GM19467 (cell line): Measurements from ENCODE around the gene FBXO7.

Source experiments
- ATAC-seq: cut with Tn5 transposase; IDR thresholded peaks from one replicate; pipeline ENCODE4 v1.9.1; 2021; ENCODE audit warnings: mild to moderate bottlenecking, moderate library complexity; ENCODE audit not compliant: unreplicated experiment

The FBXO7 gene

DNA sequence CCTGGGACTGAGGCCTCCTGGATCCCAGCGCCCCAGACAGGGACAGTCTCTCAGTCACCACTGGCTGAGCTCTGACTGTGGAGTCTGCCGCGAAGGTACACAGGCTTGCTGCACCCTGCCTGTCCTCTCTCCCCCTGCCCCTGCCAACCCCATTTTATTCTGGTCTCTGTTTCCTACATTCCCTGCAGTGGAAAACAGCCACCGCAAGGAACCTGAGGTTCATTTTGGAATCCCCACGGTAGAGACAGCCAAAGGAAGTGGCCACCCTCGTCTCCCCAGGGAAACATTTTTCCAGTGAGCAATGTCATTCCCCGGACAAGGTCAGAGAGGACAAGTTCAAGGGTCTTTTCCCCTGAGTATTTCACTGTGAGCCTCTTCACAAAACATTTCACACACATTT is 56.6 kb downstream of the FBXO7 start:
- no peak for ATAC-seq

DNA sequence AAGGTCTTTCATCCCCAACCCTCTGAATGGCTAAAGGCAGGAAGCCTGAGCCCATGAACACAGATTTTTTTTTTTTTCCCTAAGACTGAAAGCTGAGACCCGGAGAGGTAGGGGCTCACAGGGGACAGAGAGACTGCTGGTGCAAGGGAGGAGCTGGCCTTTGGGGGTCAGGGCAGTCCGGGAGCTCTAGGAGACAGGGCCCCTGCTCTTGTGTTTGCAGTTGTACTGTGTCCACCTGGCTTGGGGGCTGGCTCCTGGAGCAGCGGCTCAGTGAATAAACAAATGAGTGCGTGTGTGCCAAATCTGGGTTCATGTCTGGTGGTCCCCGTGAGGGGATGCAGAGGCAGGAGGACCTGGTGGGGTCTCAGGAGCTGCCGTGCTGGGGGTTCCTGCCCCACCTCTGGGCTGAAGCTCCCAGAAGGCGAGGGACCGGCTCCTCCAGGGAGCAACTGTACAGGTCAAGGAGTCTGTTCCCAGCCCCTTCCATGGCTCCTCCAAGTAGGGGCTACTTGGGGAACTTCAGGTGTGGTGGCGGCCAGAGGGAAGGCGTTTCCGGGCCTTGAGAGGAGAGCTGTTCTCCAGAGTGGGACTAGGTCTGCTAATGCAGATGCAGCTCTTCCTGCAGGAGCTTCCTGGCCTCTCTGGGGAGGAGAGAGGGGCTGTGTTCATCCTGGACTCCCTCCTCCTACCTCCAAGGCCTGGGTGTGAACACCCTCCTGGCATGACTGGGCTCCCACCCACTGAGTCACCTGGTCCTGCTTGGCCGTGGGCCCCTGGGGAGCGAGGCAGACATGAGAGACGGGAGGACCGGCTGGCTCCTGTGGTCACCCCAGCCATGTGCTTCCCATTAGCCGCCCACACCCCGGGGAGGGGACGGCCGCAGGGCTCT is 57.6 kb downstream of the FBXO7 start:
- no peak for ATAC-seq

DNA sequence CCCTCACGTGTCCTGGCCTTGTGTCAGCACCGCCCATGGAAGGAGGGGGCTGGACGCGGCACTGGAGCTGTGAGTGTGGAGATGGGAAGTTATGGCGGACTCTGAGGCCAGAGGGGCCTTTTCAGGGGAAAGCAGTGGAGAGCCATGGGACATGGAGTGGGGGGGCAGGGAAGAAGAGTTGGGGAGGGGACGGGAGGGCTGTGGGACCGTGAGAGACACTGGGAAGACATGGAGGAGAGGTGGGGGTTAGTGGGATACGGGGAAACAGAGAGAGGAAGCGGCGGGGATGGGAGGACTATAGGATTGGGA is 58.2 kb downstream of the FBXO7 start:
- no peak for ATAC-seq

DNA sequence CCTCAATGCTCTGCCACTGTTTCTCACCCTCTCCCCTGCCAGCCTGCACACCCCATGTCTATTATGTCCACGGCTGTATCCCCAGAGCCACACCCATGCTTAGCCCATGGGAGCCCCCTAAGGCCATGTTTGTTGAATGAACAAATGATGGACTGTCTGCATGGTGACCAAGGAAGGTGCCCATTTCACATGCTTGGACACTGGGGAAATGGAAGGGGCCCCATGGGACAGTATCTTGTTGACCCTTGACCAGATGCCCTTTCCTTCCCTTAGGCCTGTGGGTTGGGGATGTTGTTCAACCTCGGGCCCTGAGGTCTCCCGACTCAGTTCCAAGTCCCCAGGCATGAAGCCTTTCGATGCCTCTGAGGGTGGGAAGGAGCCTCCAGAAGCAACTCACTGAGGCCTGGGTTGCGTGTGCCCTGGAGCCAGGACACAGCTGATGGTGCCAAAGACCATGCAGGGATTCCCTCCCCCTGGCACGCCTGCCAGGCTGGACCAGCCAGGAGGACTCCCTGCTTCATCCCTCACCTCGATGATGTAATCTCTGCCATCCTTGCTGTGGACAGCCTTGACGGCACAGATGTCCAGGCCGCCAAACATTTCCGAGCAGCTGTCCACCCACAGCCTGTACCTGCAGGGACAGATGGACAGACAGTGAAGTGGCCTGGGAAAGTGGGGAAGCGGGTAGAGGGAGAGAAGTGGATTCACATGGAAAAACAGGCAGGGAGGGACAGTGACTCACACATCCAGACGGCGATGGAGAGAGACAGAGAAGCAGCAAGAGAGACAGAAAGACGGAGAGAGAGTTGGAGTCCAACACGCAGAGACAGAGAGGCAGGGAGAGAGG is 58.9 kb downstream of the FBXO7 start:
- ATAC-seq = no peak

DNA sequence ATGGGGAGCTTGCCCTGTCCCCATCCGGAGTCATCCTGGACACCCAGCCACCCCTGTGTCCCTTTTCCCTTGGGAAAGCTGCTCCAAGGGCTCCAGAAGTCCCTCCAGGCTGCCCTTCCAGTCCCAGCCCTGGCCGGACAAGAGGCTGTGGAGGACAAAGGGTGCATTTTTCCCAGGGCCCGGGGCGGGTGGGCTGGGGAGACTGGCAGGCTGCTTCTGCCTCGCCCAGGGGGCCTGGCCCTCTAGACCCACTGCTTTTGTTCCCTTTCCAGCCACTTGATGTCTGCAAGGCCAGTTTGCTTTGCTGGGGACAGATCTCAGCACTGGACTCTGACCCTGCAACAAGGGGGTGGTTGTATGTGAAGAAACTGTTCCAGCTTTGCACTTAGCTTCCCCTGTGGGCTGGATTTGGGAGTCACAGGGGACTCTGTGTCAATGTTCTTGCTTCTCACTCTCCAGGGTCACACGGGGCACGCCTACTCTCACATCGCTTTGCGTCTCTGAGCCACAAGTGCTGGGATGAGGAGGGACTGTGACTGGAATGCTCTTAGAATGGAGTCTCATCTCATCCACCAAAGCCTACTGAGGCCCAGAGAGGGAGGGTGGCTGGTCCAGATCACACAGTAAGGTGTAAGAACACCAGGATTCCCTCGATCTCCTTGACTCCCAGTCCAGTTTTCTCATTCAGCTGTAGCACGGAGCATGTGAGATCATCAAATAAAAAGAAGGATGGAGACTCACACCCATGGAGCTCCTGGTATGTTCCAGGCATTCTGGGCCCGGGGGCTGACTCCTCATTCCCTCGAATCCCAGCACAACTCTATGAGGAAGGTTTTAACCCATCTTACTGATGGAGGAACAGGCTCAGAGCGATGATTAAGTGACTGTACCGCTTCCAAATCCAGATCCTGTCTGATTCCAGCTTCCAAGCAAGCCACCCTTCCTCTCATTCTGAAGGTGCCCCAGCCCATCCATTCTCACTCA is 59.9 kb downstream of the FBXO7 start:
- no peak for ATAC-seq

DNA sequence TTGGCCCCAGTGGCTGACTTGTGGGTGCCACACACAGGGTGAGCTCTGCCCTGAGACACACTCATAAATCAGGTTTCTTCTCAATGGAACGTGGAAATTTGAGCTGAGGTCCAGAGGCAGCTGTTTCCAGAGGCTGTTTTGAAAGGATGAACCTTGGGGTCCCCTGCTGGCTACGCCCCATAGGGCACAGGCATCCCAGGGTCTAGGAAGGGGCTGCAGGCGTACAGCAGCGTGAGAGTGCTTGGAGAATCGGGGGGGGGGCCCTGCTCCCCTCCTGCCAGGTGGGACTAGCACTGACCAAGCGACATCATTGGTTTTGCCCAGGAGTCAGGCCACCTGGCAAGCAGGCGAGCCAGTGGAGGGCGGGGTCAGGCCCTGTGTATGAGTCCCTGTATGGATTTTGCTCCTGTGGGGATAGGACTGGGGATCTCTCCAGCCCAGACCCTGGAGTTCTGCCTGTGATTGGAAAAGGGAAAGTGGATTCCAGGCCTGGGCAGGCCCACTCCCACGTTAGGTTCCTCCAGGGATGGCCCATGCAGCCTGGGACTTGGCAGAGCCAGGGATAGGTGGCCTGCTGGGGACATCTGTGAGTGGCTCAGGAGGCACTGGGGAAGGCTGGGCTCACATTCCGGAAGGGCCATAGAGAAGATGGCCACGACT is 61.0 kb downstream of the FBXO7 start:
- ATAC-seq = no peak

DNA sequence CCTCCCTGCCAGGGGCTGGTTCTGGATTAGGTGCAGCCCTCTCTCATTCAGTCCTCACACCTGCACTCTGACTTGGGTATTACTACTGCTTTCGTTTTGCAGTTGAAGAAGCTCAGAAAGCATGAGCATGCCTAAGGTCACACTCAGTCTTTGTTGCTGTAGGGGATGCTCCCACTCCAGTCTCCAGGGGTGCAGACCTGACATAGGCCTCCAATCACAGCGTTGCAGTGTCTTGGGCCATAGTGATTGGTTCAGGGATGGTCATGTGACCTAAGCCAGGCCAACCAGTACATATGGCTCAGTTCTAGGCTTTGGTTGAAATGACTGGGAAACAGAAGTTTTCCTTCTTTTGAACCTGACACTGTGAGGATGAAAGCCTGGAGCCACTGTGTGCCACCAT is 61.7 kb downstream of the FBXO7 start:
- ATAC-seq = no peak

DNA sequence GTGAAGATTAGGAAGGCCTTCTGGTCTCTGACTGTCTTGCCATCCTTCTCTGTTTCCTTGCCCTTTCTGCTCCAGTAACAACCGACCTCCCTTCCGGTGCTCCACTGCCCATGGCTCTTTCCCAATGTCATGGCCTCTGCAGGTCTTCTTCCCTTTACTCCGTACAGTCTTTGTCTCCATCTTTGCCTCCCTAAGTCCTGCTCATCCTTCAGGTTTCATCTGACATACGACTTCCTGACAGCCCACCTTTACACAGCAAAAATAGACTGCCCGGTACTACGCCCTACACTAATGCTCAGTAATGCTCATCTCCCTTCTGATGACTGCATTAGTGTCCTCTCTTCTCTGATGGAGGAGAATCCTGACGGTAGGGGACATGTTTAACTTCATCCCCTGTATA is 63.9 kb downstream of the FBXO7 start:
- no peak for ATAC-seq

DNA sequence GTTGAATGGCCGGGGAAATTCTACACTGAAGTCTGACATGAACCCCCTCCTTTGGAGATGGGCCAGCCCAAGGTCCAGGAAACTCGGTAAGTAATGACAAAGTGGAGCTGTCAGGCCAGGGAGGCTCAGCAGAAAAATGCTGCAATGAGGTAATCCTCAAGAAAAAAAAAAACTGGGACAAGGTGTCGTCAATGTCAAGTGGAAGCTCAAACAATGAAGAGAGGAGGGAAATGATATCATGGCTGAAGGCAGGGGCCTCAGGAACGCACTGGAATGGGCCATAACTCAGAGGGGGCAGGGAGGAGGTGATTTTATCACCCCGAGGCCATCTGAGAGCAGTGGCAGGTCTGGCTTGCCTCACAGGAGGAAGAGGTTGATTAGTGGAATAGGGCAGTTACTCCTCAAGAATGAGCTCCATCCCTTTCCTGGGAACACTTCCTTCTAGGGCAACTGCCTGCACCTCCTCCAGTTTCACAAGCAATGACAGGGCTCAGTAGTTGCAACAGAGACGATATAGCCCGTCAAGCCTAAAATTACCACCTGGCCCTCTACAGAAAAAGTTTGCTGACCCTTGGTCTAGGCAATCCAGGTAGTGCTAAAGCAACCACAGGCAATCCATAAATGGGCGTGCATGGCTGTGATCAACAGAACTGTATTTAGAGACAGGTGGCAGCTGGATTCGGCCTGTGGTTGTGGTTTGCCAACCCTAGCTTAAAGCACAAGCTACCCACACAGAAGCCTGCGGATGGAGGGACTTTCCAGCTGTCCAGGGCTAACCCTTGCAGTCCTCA is 65.2 kb downstream of the FBXO7 start:
- ATAC-seq = no peak

DNA sequence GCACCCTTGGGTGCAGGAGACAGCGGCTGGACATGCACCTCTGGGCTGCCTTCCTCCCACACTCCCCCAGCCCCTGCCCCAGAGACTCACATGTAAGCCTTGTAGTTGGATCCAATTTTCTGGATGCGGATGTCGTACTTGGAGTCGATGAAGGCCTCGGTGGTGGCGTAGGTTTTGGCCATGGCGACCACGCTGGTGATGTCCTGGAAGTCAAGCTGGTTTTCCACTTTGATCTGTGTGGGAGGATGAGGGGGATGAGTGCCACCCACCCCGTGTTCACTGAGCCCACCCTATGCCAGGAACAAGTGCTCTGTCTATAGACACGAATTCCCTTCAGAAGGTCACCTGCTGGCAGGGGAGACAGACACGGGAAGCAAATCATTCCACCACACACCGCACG is 66.9 kb downstream of the FBXO7 start:
- no peak for ATAC-seq

DNA sequence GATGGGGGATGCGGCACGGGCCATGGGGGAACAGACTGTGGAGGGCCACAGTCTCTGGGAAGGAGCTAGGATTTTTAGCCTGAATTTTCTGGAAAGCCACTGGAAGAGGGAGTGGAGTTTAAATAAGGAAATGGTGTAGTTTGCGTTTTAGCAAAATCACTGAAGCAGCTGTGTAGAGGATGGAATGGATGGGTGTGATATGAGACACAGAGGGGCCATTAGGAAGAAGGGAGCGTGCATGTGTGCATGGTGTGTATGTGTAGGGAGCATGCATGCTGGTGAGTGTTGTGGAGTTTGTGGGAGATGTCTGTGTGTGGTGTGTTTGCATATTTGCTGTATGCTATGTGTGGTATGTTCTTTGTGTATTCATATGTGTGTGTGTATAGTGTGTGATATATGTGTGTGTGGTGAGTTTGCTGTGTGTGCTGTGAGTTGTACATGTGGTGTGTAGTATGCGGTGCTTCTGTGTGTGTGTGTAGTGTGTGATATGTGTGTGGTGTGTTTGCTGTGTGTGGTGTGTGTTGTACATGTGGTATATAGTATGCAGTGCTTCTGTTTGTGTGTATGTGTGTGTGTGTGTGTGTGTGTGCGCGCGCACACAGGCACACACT is 67.6 kb downstream of the FBXO7 start:
- no peak for ATAC-seq

DNA sequence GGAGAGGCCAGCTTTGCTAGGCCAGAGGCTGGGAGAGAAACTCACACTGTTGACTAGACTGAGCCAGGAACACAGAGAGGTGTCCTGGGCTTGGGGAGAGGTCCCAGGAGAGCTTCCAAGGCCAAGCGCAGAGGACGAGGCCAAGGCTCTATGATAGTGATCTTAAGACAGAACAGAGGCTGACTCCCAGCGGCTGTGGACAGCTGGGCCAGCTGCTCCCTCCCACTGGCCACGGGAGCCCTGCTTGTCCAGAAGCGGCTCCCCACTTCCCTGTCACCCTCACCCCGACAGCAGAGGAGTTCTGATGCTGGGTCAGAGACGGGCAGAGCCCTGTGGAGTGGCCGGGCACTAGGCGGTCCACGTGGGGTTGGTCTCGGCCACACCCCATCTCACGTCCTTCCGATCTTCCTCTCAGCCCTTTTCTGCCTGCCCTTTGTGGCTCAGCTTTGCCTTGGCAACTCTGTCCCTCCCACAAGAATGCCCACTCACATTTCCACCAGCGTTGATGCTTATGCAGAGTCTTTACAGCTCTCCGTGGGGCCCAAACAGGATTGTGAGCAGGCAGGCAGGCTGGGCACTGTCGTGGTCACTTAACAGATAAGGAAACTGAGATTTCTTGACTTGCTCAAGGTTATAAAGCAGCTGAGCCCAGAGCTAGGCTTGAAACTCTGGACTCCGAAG is 68.2 kb downstream of the FBXO7 start:
- no peak for ATAC-seq

DNA sequence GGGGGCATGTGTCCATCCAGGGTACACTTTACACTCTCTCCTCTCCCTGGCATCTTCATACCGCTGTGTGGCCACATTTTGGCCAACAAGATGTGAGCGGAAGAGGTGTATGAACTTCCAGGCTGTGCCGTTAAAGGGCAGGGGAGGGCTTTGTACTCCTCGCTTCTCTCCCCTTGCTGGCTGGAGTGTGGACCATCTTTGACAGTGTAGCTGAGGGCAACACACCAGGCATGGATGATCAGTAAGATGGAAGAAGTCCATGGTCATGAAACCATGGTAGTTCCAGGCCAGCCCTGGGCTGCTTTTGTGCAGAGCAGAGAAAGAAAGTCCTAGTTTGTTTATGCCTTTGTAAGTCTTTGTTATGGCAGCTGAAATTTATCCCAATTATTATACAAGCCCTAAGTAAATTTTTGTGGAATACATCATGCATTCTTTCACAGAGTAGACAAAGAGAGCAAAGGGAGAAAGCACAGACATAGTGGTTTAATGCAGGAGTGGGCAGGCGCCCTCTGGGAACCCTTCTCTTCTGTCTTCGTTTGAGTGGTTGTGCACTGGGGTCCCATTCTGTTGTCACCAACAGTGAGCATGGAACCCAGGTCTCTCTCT is 70.4 kb downstream of the FBXO7 start:
- no peak for ATAC-seq

DNA sequence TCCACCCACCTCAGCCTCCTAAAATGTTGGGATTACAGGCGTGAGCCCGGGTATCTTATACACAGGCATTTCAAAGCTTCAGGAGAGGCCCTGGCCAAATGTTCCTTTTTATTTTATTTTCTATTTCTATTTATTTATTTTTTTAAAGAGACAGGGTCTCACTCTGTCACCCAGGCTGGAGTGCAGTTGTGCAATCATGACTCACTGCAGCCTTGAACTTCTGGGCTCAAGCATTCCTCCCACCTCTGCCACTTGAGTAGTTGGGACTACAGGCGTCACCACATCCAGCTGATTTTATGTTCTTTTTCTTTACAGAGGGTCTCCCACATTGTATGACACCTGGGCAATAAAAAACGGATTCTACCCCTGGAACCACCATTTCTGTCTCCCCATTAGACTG is 71.2 kb downstream of the FBXO7 start:
- ATAC-seq = no peak

DNA sequence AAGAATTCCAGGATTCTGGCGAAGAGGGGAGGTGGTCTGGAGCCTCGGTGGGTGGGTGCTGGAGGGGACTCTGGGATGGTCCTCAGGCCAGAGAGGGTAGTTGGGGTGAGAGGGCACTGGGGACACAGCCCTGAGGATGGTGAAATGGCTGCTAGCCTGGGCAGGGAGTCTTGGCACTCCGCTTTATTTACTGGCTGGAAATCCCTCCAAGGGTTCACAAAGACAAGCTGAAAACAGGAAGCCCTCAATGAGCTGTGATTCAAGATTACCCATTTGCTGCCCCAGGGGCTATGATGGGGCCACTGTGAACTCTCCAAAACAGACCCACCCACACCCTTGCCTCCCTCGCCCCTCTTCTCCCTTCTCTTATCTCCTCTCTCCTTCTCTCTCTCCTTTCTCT is 71.9 kb downstream of the FBXO7 start:
- no peak for ATAC-seq

DNA sequence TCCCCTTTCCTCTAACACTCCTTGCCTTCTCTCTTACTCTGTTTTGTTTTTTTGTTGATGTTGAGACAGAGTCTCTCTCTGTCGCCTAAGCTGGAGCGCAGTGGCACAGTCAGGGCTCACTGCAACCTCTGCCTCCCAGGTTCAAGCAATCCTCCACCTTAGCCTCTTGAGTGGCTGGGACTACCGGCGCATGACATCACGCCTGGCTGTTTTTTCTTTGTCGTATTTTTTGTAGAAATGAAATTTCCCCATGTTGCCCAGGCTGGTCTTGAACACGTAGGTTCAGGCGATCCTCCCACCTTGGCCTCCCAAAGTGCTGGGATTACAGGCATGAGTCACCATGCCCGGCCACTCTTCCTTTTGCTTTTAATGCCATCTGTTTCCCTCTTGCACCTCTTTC is 72.3 kb downstream of the FBXO7 start:
- ATAC-seq = no peak

DNA sequence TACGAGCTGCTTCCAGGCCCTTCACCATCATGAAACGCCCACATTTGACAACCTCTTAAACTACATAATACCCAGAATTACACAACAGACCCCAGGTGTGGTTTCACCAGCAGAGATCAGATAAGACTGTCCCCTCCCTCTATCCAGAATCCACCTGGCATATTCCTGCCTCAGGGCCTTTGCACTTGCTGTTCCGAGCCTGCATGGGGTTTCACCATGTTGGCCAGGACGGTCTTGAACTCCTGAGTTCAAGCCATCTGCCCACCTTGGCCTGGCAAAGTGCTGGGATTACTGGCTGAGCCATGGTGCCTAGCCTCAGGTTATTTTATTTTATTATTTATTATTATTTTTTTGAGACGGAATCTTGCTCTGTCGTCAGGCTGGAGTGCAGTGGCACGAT is 73.4 kb downstream of the FBXO7 start:
- no peak for ATAC-seq
